ENCODE data around the gene CAMSAP1. TPM values are rescaled to one million over a fixed set of nuclear protein-coding genes. Genes with fewer than 3 reads are reported as not detected.

The CAMSAP1 gene
- total RNA-seq, 1 experiment from 2014 or later, result 16.7 TPM

GRCh38 chr9:135827866-135828580 lies 79.3 kb downstream of the CAMSAP1 start:
- no peak for TF ChIP-seq EZH2 (IDR thresholded peaks at IDR 0.05; ENCODE audit: low read depth)
- no peak for TF ChIP-seq CTCF (conservative IDR thresholded peaks at IDR 0.05)
- no peak overlapping the region for H3K4me3 ChIP-seq
- H3K4me1 ChIP-seq (replicated peaks; ENCODE audit: insufficient read depth), result no peaks in the 10 kb centered on the region
- POLR2A ChIA-PET (ENCODE audit: unreplicated experiment), result no interaction called here
- no peak overlapping the region for H3K4me2 ChIP-seq
- no peaks in the 10 kb centered on the region for H4K20me1 ChIP-seq (ENCODE audit: insufficient read depth)
- no peaks in the 10 kb centered on the region for H3K9me3 ChIP-seq (ENCODE audit: insufficient read depth, low read depth)
- no peak overlapping the region for H2AFZ ChIP-seq
- no peaks in the 10 kb centered on the region for H3K79me2 ChIP-seq (ENCODE audit: low read depth)
- H3K27me3 ChIP-seq (ENCODE audit: insufficient read depth, low read depth), result no peaks in the 10 kb centered on the region
- H3F3A ChIP-seq (ENCODE audit: insufficient read depth, low read depth), result no peaks in the 10 kb centered on the region
- DNase-seq, result no peak
- intact Hi-C loops (cut with micrococcal nuclease; ENCODE audit: unreplicated experiment), result no loop called here
- CTCF ChIA-PET, result no interaction called here
- no peaks in the 10 kb centered on the region for H3K9me2 ChIP-seq (ENCODE audit: insufficient read depth)
- BruUV-seq (replicated peaks), result no TSS peak
- no peaks in the 10 kb centered on the region for H3K36me3 ChIP-seq (ENCODE audit: low read depth)
- H3K27ac ChIP-seq, result no peak overlapping the region

- DNase-seq, result no peak
- Histone ChIP-seq H3K79me2 (ENCODE audit: low read depth) (no peaks in the 10 kb centered on the region), H3K4me2 (no peak overlapping the region), H3K36me3 (ENCODE audit: low read depth) (no peaks in the 10 kb centered on the region), H4K20me1 (ENCODE audit: insufficient read depth) (no peaks in the 10 kb centered on the region), H3K9me2 (ENCODE audit: insufficient read depth) (no peaks in the 10 kb centered on the region), H3K4me3 (no peak overlapping the region), H3K9me3 (ENCODE audit: insufficient read depth, low read depth) (no peaks in the 10 kb centered on the region), H2AFZ (no peak overlapping the region), H3K27ac (no peak overlapping the region), H3K4me1 (replicated peaks; ENCODE audit: insufficient read depth) (no peaks in the 10 kb centered on the region), H3K27me3 (ENCODE audit: insufficient read depth, low read depth) (no peaks in the 10 kb centered on the region), H3F3A (ENCODE audit: insufficient read depth, low read depth) (no peaks in the 10 kb centered on the region)
- ChIA-PET POLR2A (ENCODE audit: unreplicated experiment) (no interaction called here), CTCF (no interaction called here)
- TF ChIP-seq CTCF (conservative IDR thresholded peaks at IDR 0.05), result no peak
- TF ChIP-seq EZH2 (IDR thresholded peaks at IDR 0.05; ENCODE audit: low read depth), result no peak
- BruUV-seq (replicated peaks), result no TSS peak
- intact Hi-C loops (cut with micrococcal nuclease; ENCODE audit: unreplicated experiment), result no loop called here
These were observed 80.0 kb downstream of the CAMSAP1 start for GRCh38 chr9:135827301-135827700.

GRCh38 chr9:135826188-135826545 lies 81.2 kb downstream of the CAMSAP1 start:
- TF ChIP-seq CTCF (conservative IDR thresholded peaks at IDR 0.05), result no peak
- no peak for TF ChIP-seq EZH2 (IDR thresholded peaks at IDR 0.05; ENCODE audit: low read depth)
- intact Hi-C loops (cut with micrococcal nuclease; ENCODE audit: unreplicated experiment), result no loop called here
- H3F3A ChIP-seq (ENCODE audit: insufficient read depth, low read depth), result no peaks in the 10 kb centered on the region
- ChIA-PET CTCF (no interaction called here), POLR2A (ENCODE audit: unreplicated experiment) (no interaction called here)
- H3K27ac ChIP-seq, result no peak overlapping the region
- no peaks in the 10 kb centered on the region for H3K27me3 ChIP-seq (ENCODE audit: insufficient read depth, low read depth)
- no peaks in the 10 kb centered on the region for H3K4me1 ChIP-seq (replicated peaks; ENCODE audit: insufficient read depth)
- no peak overlapping the region for H2AFZ ChIP-seq
- no peak overlapping the region for H3K4me3 ChIP-seq
- H3K4me2 ChIP-seq, result no peak overlapping the region
- BruUV-seq (replicated peaks), result no TSS peak
- H3K79me2 ChIP-seq (ENCODE audit: low read depth), result no peaks in the 10 kb centered on the region
- H3K36me3 ChIP-seq (ENCODE audit: low read depth), result no peaks in the 10 kb centered on the region
- no peaks in the 10 kb centered on the region for H3K9me2 ChIP-seq (ENCODE audit: insufficient read depth)
- no peaks in the 10 kb centered on the region for H4K20me1 ChIP-seq (ENCODE audit: insufficient read depth)
- no peaks in the 10 kb centered on the region for H3K9me3 ChIP-seq (ENCODE audit: insufficient read depth, low read depth)
- DNase-seq, result no peak

Data from PC-9 (cell line).